ENCODE results near the gene CRIP1.

DNA sequence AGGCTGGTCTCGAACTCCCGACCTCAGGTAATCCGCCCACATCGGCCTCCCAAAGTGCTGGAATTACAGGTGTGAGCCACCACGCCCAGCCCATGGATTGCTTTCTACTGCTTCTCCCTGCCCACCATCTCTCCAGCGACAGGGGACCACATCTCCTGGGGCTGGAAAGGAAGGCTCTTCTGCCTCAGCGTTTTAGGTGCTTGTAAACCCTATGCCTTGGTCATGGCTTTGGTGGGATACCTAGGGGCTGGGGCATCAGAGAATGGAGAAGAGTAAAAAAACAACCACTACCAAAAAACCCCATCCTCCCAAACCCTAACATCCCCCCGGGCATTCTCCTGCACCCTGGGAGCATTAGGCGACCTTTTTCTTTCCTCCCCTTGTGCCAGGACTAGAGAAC is 38.6 kb downstream of the CRIP1 start:
- TF ChIP-seq YY1 (IDR thresholded peaks at IDR 0.05; ENCODE audit: insufficient read depth, insufficient read length) = no peak
- TF ChIP-seq SUZ12 (IDR thresholded peaks at IDR 0.05; ENCODE audit: extremely low read depth, insufficient read depth, insufficient read length) = no peak

All from NT2/D1 (cell line).